BJ (cell line): ENCODE measurements around the gene ATF6. TPM values are rescaled to one million over a fixed set of nuclear protein-coding genes. Genes with fewer than 3 reads are reported as not detected.

Source experiments
- CTCF ChIA-PET: fragments of 350-600 bp; formaldehyde crosslinking; extraction: SDS; loops from one replicate; lab custom pipeline; 2021; ENCODE audit warnings: antibody characterized with exemption, inconsistent platforms; lab: Yijun Ruan, JAX
- POLR2A ChIA-PET: fragments of 300-600 bp; sonication (Branson Sonifier 250); formaldehyde crosslinking; extraction: SDS; loops from one replicate; lab custom pipeline; 2021; ENCODE audit warnings: antibody characterized with exemption; lab: Charles Lee
- DNase-seq: peaks from one replicate; pipeline ENCODE4 v3.0.0-alpha.2; 2011; ENCODE audit warnings: low read depth
- H3K27me3 ChIP-seq: 2 replicates; pipeline ENCODE4 v1.6.0; 2011; ENCODE audit warnings: low read length; ENCODE audit not compliant: control insufficient read depth, insufficient read depth
- H3K36me3 ChIP-seq: 2 replicates; pipeline ENCODE4 v1.5.1; 2011; ENCODE audit warnings: low read length; ENCODE audit not compliant: control insufficient read depth, insufficient read depth
- H3K4me3 ChIP-seq: 2 replicates; pipeline ENCODE4 v1.5.1; 2011; ENCODE audit warnings: low read depth, mild to moderate bottlenecking, control low read depth, low read length
- CTCF ChIP-seq: IDR thresholded peaks from 2 replicates; pipeline ENCODE4 v1.5.1; 2011; ENCODE audit warnings: low read depth, mild to moderate bottlenecking, control low read depth, inconsistent platforms, low read length, moderate library complexity; ENCODE audit not compliant: insufficient read depth
- polyA plus RNA-seq: library from polyadenylated mRNA; depleted of rRNA; stranded (reverse); fragments of >200 nt; gene quantifications from 2 replicates; pipeline ENCODE4 v1.2.3, GENCODE V29; 2011

ATF6 gene
- polyA plus RNA-seq, 1 experiment, result 22.2 TPM

GRCh38 chr1:161915978-161916377, 149.9 kb downstream of the ATF6 start:
- no peak for TF ChIP-seq CTCF
- ChIA-PET CTCF (no interaction called here), POLR2A (no interaction called here)
- Histone ChIP-seq H3K4me3 (no peak overlapping the region), H3K27me3 (no peaks in the 10 kb centered on the region), H3K36me3 (no peaks in the 10 kb centered on the region)
- no peak for DNase-seq

DNA sequence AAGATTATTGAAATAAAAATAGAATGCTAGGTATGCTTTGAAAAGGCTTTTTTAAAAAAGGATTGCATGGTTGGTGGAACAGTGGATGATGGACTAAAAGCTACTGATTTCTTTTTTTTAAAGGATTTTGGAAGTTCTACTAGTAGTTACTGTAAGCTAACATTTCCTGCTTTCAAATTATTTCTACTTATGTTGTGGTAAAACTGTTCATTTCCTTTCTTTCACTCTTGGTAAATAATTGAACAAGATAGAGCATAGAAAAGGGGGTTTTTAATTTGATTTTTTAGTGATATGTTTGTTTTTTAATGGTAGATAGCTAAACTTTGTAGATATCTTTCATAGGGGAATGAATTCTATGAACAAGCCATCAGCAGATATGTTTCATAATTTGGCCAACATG, 153.1 kb downstream of the ATF6 start:
- POLR2A ChIA-PET, result no interaction called here
- DNase-seq, result no peak
- no peaks in the 10 kb centered on the region; the same call in 1 of the 2 replicates for H3K36me3 ChIP-seq
- no peaks in the 10 kb centered on the region for H3K27me3 ChIP-seq
- no peak overlapping the region for H3K4me3 ChIP-seq
- TF ChIP-seq CTCF, result no peak
- CTCF ChIA-PET, result interaction anchor here (0.6 kb wide), 1 partner anchor 170 kb away, joined by 3 read pairs; no protein-coding TSS in a partner anchor

GRCh38 chr1:161921491-161921890, 155.4 kb downstream of the ATF6 start:
- Histone ChIP-seq H3K27me3 (no peaks in the 10 kb centered on the region), H3K36me3 (peaks cover 2% of the 10 kb centered on the region), H3K4me3 (no peak overlapping the region)
- no peak for DNase-seq
- TF ChIP-seq CTCF, result no peak
- ChIA-PET POLR2A (no interaction called here), CTCF (no interaction called here)

DNA sequence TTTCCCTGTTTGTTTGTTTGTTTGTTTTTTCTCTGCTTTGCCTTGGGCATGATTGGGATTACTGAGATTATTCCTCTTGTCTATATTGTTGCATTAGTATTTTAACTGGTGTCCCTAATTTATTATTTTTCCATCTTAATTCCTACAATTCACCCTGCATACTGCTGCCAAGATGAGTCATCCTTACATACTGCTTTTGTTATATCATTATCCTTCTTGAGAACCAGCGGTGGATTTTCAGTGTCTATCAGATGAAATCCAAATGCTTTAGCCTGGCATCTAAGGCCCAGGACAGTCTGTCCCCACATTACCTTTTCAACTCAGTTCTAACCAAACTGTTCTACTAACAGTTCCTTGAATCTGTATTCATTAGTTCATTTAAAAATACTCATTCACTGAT, 155.9 kb downstream of the ATF6 start:
- ChIA-PET CTCF (interaction anchor here (0.6 kb wide), 1 partner anchor 222 kb away, joined by 3 read pairs; no protein-coding TSS in a partner anchor), POLR2A (no interaction called here)
- no peak for DNase-seq

DNA sequence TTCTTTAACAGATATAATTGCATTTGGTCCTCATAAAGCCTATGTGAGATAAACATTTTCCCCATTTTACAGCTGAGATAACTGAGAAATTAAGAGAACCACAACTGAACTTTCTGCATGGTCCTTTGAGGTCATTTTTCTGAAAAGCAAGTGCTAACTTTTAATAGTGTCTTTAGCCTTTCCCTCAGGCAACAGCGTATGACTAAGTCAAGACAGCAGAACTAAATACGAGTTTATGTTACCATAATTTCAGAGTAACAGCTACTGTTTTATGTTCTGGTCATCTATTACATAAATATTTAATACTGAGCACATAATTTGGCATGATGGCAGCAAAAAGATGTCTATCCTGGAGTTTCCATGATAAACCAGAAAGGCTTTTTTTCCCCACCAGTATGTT, 161.9 kb downstream of the ATF6 start:
- H3K4me3 ChIP-seq, result no peak overlapping the region
- no peak for DNase-seq
- TF ChIP-seq CTCF, result no peak
- ChIA-PET POLR2A (no interaction called here), CTCF (interaction anchor here (1.0 kb wide), 1 partner anchor 109 kb away, joined by 4 read pairs; no protein-coding TSS in a partner anchor)
- H3K36me3 ChIP-seq, result peaks cover 2% of the 10 kb centered on the region; the same call in 1 of the 2 replicates
- no peaks in the 10 kb centered on the region for H3K27me3 ChIP-seq

More for the DNA sequence above, 155.9 kb downstream of the ATF6 start:
- TF ChIP-seq CTCF, result no peak
- Histone ChIP-seq H3K4me3 (no peak overlapping the region), H3K27me3 (no peaks in the 10 kb centered on the region), H3K36me3 (peaks cover 2% of the 10 kb centered on the region)
